Astrocyte of the spinal cord (primary cell): ENCODE measurements around the gene ERRFI1.

Experiments
- DNase-seq: peaks from one replicate; pipeline ENCODE4 v3.0.0; 2011; ENCODE audit warnings: low read depth, low spot score
- H3K4me3 ChIP-seq: 2 replicates; pipeline ENCODE4 v1.5.1; 2011; ENCODE audit warnings: low read depth, mild to moderate bottlenecking, low read length, moderate library complexity
- in situ Hi-C: cut with HindIII; loops from 2 replicates; pipeline ENCODE4 v1.10.0; 2017; ENCODE audit warnings: low sequenced_read_pairs
- TF ChIP-seq, protein P1 (sequence below): IDR thresholded peaks from 2 replicates; pipeline ENCODE4 v1.5.1; 2012; ENCODE audit warnings: low read depth, mild to moderate bottlenecking, low read length, inconsistent platforms

The ERRFI1 gene

DNA sequence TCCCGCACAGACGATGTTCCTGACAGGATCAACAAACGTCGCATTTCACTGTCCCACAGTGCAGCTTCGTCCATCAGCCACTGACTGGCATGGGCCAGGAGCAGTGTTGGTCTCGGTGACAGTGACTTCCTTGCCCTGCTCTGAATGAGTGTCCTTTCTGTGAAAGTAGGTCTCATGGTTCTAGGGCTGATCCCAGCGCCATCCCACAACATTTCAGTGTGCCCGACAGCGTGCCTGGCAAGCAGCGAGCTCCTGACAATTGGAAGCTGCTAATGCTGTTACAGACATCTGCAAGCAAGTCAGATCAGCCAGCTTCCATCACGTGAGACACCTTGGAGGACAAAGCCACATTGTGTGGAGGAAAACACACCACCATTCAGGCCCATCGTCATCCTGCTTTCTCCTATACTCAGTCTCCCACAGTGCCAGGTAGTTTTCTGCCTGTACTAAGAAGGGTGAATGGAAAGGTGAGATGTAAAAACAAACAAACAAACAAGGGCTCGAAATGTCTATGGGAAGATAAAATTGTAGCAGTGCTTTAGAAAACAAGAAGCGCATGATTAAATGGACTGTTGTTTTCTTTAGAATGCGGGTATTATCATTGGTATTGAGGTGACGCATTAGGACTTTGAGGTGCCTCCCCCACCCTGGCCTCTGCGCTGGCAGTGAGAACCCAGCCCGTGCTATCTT lies 21.9 kb downstream of the ERRFI1 start:
- no peak overlapping the region for H3K4me3 ChIP-seq
- TF ChIP-seq, protein P1, sequence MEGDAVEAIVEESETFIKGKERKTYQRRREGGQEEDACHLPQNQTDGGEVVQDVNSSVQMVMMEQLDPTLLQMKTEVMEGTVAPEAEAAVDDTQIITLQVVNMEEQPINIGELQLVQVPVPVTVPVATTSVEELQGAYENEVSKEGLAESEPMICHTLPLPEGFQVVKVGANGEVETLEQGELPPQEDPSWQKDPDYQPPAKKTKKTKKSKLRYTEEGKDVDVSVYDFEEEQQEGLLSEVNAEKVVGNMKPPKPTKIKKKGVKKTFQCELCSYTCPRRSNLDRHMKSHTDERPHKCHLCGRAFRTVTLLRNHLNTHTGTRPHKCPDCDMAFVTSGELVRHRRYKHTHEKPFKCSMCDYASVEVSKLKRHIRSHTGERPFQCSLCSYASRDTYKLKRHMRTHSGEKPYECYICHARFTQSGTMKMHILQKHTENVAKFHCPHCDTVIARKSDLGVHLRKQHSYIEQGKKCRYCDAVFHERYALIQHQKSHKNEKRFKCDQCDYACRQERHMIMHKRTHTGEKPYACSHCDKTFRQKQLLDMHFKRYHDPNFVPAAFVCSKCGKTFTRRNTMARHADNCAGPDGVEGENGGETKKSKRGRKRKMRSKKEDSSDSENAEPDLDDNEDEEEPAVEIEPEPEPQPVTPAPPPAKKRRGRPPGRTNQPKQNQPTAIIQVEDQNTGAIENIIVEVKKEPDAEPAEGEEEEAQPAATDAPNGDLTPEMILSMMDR: no peak

GRCh38 chr1:8003438-8004112 lies 22.5 kb downstream of the ERRFI1 start:
- TF ChIP-seq, protein P1: no peak
- DNase-seq: peak; percentile 28
- H3K4me3 ChIP-seq: no peak overlapping the region
- in situ Hi-C loops: loop anchor here (25.0 kb wide), 1 partner anchor 309 kb away; the partner anchor contains the start of gene SLC45A1

More for the DNA sequence above, 21.9 kb downstream of the ERRFI1 start:
- DNase-seq: no peak
- in situ Hi-C loops: loop anchor here (25.0 kb wide), 1 partner anchor 308 kb away; the partner anchor contains the start of gene SLC45A1

- TF ChIP-seq, protein P1: no peak
- in situ Hi-C loops: loop anchor here (25.0 kb wide), 1 partner anchor 309 kb away; the partner anchor contains the start of gene SLC45A1
- DNase-seq: no peak
- H3K4me3 ChIP-seq: no peak overlapping the region
These were observed 23.2 kb downstream of the ERRFI1 start for GRCh38 chr1:8002921-8003320.

- in situ Hi-C loops: loop anchor here (25.0 kb wide), 1 partner anchor 310 kb away; the partner anchor contains the start of gene SLC45A1
- no peak overlapping the region for H3K4me3 ChIP-seq
- TF ChIP-seq, protein P1: no peak
- no peak for DNase-seq
These were observed 23.7 kb downstream of the ERRFI1 start for GRCh38 chr1:8002329-8002910.

GRCh38 chr1:7995437-7995836 lies 30.7 kb downstream of the ERRFI1 start:
- in situ Hi-C loops: no loop called here

GRCh38 chr1:7994827-7995226 lies 31.3 kb downstream of the ERRFI1 start:
- in situ Hi-C loops: no loop called here
- TF ChIP-seq, protein P1: no peak
- DNase-seq: no peak
- no peak overlapping the region for H3K4me3 ChIP-seq

More at GRCh38 chr1:7995437-7995836, 30.7 kb downstream of the ERRFI1 start:
- no peak overlapping the region for H3K4me3 ChIP-seq
- TF ChIP-seq, protein P1: no peak
- no peak for DNase-seq
